HG03060 (cell line): Measurements from ENCODE around the gene AP3D1.

Experiments
- ATAC-seq: cut with Tn5 transposase; IDR thresholded peaks from one replicate; pipeline ENCODE4 v1.9.1; 2021; ENCODE audit warnings: low read depth, moderate number of reproducible peaks; ENCODE audit not compliant: unreplicated experiment

The AP3D1 gene

DNA sequence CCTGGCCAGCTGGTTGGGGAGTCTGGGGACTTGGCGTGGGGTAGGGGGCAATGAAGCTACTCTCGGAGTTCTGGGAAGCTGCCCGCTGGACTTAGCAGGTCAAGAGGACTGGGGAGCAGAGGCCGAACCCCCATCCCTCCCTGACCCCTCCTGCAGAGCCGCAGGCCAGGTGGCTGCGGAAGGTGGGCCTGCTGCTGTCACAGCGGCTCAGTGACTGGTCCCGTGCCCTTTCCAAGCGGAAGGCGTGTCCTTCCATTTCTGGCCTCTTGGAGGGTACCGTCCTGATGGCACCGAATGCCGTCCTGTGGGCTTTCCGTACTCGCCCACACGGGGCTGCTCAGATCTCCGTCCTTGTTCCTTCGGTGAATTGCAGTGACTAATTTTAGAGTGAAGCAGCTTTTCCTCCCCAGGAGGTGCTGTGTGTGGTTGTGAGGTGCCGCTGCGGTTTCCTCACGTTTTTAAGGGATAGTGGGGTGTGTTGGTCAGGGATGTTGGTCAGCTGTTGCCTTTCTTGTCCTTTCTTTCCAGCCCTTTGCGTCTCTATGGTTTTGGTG, 33.1 kb upstream of the AP3D1 start:
- no peak for ATAC-seq

DNA sequence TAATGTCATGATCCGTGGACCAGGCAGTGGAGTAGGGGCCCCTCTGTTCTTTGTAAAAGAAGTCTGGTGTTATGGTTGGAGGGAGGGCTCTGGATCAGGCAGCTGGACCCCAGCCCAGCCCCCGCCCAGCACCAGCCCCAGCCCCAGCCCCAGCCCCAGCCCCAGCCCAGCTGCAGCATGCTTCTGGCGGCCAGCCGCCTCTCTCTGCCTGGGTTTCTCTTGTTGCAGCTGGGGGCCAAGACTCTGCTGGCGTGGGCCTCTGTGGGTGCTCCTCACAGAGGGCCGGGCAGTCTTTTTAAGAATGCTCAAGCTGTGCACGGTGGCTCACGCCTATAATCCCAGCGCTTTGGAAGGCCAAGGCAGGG, 30.2 kb upstream of the AP3D1 start:
- no peak for ATAC-seq

- no peak for ATAC-seq
These were observed 29.7 kb upstream of the AP3D1 start for GRCh38 chr19:2180881-2181632.

GRCh38 chr19:2180114-2180513, 28.7 kb upstream of the AP3D1 start:
- ATAC-seq = no peak

DNA sequence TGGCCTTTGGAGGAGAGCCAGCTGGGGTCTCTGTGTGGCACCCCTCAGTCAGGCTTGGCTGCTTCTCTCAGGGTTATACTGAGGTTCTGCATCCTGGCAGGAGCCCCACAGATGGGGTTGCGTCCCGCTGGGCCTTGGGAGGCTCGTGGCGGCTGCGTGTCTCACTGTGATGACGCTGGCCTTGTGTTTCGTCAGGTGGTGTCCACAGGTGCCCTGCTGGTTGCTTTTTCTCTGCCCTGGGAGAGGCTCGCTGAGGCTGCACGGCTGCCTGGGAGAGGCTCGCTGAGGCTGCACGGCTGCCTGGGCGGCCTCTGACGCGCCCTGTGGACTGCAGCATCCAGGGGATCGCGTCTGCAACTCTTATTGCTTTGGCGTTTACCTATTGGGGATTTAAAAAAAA, 27.7 kb upstream of the AP3D1 start:
- no peak for ATAC-seq

GRCh38 chr19:2176337-2176994, 25.1 kb upstream of the AP3D1 start:
- no peak for ATAC-seq

DNA sequence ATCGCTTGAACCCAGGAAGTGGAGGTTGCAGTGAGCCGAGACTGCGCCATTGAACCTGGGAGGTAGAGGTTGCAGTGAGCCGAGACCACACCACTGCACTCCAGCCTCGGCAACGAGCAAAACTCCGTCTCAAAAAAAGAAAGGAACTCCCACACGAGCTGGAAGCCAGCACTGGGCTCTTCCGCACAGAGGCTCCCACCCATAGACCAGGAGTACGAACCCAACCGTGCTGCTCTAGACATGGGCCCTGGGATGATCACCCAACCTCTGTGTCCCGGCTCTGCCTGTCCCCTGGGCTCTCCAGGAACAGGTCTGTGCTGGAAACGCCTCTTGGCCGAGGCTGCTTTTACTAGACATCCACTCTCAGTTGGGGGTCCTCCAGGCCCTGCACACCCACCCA, 24.4 kb upstream of the AP3D1 start:
- ATAC-seq = no peak

- no peak for ATAC-seq
These were observed 22.6 kb upstream of the AP3D1 start for GRCh38 chr19:2173767-2174577.

DNA sequence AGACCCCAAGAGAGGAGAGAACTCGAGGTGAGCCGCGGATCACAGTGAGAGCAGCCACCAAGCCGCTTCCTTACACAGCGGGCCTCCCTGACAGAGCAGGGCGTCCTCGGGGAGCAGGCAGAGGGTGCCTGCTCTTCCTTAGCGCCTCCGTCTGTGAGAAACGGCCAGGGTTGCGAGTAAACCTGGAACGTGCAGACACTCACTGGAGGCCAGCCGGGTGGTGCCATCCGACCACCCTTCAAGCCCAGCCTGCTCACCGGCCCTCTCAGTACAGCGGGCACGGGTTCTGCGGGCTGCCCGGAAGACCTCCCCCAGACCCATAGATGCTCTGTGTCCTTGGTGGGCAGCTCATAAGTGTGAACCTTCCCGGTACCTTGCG, 22.0 kb upstream of the AP3D1 start:
- ATAC-seq = no peak

GRCh38 chr19:2171349-2172145, 20.2 kb upstream of the AP3D1 start:
- peak; percentile 29 for ATAC-seq

DNA sequence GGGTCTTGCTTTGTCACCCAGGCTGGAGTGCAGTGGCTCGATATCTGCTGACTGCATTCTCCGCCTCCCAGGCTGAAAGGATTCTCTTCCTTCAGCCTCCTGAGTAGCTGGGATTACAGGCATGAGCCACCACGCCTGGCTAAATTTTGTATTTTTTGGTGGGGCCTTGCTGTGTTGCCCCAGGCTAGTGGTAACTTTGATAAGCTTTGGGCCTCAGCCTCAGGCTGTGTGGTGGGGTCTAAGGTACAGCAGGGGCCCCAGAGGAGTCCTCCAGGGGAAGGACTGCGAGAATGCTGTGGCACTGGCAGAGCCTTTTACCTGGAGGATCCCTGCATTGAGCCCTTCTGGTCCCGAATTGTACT, 19.6 kb upstream of the AP3D1 start:
- ATAC-seq = no peak

DNA sequence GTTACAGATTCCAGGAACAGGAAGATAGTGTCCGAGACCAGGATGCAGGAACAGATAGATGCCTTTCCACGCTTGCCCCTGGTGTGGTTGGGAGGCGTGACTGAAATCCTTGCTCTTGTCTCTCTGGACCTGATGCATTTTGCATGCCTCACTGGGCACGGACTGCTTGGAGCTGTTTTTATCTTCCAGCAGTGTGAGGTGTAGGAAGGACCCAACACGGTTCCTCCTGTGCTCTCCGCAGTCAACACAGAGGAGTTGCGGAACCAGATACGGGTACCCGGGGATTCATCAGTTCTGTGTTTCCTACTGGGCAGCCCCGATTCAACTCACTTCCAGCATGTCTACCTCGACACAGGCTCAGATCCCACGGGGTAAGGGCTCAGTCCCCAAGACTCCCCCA, 18.9 kb upstream of the AP3D1 start:
- ATAC-seq = no peak

DNA sequence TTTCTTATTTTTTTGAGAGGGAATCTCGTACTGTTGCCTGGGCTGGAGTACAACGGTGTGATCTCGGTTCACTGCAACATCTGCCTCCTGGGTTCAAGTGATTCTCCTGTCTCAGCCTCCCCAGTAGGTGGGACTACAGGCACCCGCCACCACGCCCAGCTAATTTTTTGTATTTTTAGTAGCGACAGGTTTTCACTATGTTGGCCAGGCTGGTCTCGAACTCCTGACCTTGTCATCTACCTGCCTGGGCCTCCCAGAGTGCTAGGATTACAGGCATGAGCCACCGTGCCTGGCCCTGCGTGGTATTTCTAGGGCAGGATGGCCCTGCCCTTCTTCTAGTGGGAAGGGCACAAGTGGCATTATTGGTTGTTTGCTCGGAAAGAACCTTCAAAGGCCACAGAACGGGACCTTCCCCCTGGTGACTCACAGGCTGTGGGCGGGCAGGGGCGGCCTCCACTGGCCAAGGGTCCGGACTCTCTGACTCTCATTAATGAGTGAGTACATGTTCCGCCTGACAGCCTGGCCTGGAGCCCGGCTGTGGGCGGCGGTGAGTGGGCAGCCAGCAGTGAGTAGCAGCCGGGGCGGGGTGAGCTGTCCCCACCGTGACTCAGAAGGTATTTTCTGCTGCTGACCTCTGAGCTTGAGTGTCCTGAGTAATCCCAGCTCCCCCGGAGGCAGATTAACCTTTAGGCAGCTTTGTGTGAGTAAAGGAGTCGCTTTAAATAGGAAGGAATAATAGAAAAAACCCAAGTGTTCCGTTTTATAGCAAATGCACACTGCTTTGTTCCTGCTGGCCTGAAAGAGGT, 17.5 kb upstream of the AP3D1 start:
- ATAC-seq = peak; percentile 32

DNA sequence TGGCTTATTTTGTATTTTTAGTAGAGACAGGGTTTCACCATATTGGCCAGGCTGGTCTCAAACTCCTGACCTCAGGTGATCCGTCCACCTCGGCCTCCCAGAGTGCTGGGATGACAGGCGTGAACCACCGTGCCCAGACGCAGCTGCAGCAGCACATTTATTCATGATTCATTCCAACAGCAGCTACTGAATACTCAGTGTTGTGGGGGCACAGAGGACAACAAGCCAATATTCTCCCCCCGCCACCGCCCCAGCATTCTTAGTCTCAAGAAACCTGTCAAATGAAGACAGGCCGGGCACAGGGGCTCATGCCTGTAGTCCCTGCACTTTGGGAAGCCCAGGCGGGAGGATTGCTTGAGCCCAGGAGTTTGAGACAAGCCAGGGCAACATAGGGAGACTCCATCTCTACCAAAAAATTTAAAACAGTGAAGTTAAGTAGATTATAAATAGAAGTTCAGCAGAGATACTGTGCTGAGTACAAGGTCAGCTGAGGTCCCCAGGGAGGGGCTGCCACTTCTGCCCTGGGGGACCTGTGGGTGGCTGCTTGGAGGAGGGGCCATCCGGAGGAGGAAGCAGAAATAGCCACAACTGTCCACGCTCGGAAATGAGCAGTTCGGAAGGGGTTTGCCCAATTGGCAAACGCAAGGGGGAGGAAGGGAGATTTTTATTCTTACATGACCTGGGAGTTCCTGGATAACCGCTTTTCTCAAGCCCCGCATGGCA, 16.7 kb upstream of the AP3D1 start:
- peak; percentile 22 for ATAC-seq

- ATAC-seq = no peak
These were observed 15.7 kb upstream of the AP3D1 start for GRCh38 chr19:2166741-2167738.

DNA sequence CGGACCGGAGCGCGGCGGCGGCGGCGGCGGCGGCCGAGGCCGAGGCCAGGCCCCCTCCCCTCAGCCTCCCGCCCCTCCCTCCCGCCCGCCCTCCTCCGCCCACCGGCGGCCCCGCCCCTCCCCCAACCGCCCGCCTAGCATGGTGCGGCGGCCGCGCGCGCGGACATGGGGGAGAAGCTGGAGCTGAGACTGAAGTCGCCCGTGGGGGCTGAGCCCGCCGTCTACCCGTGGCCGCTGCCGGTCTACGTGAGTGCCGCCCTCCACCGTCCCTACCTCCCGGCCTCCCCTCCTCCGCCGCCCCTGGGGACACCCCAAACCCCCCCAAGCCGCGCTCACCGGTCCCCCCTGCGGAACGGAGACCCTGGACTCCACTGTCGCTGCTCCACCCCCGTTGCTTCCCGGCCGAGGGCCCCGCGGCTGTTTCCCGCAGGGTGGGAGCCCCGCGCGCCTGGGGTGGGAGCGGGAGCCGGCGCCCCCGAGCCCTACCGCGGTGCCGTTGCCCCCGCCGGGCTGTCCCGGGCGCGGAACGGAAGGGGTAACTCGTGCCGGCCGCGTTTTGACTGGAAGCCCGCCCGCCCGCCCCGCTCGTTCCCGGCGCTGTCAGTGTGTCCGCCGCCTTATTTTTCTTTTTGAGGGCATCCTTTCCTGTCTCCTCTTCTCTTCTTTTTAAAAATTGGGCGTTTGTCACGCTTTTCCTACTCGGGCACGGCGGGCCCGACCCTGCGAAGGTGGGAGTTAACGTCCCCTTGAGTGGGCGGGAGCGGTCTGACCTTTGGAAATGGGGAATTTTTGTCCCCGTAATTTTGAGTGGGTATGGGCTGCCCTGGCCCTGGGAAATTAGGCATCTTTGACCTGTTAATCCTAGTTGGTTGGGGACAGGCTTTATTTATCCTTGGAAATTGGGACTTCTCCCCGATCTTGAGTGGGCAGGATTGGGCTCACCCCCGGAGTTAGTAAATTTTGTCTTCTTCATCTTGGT, 12.9 kb upstream of the AP3D1 start:
- no peak for ATAC-seq

DNA sequence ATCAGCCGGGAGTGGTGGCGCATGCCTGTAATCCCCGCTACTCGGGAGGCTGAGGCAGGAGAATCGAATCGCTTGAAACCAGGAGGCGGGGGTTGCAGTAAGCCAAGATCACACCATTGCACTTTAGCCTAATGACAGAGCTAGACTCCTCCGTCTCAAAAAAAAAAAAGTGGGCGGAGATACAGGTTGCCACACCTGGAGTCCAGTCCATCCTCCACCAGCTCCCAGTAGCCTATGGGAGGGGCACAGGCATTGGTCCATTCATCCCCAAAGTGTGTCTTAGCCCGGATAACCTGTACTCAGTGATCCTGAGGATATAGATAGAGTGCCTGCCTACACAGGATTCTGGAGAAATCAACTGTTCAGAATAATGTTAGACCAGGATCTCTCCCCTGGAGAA, 9.0 kb upstream of the AP3D1 start:
- ATAC-seq = no peak
